ENCODE results near the gene RNF10.
"Not testable (repeated sequence)": the region's sequence is repeated elsewhere in the genome, so short reads cannot be mapped to it uniquely, and the experiment has no call there.

RNF10 gene

DNA sequence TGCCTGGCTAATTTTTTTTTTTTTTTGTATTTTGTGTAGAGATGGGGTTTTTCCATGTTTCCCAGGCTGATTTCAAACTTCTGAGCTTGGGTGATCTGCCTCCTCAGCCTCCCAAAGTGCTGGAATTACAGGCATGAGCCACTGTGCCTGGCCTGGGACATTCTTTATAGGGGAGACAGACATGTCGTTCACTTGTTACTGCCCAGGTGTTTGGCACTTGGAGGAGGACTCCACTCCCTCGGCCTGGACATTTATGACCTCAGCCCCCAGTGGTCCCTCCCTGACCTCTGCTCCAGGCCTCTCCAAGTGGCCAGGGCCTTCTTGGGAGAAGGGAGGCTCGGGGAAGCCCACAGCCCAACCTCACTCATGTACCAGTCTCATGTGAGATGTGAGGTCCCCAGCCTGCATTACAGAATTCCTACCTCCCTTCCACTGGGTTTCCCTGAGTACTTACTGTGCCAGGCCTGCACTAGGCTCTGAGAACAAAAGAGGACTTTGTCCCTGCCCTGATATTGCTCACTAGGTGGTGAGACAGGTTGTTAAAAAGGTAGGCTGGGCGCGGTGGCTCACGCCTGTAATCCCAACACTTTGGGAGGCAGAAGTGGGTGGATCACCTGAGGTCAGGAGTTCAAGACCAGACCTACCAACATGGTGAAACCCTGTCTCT is 56.7 kb downstream of the RNF10 start:
- no peaks in the 10 kb centered on the region for H3K36me3 ChIP-seq (ENCODE audit: control insufficient read depth, insufficient read depth, low read length)
- no peaks in the 10 kb centered on the region for H3K9me3 ChIP-seq (ENCODE audit: control insufficient read depth, low read length)
- H3K4me1 ChIP-seq (ENCODE audit: control insufficient read depth, insufficient read depth, low read length, poor library complexity, severe bottlenecking) = no peaks in the 10 kb centered on the region
- WGBS, 2 experiments (ENCODE audit: insufficient coverage in 2 of 2) = 90% methylated on average over 4 to 5 of the region's 6 CpGs
- H3K4me3 ChIP-seq (ENCODE audit: extremely low read depth, insufficient read depth, low read length, poor library complexity, severe bottlenecking) = no peak overlapping the region
- H3K27ac ChIP-seq (ENCODE audit: low read depth, low read length, severe bottlenecking) = no peak overlapping the region

DNA sequence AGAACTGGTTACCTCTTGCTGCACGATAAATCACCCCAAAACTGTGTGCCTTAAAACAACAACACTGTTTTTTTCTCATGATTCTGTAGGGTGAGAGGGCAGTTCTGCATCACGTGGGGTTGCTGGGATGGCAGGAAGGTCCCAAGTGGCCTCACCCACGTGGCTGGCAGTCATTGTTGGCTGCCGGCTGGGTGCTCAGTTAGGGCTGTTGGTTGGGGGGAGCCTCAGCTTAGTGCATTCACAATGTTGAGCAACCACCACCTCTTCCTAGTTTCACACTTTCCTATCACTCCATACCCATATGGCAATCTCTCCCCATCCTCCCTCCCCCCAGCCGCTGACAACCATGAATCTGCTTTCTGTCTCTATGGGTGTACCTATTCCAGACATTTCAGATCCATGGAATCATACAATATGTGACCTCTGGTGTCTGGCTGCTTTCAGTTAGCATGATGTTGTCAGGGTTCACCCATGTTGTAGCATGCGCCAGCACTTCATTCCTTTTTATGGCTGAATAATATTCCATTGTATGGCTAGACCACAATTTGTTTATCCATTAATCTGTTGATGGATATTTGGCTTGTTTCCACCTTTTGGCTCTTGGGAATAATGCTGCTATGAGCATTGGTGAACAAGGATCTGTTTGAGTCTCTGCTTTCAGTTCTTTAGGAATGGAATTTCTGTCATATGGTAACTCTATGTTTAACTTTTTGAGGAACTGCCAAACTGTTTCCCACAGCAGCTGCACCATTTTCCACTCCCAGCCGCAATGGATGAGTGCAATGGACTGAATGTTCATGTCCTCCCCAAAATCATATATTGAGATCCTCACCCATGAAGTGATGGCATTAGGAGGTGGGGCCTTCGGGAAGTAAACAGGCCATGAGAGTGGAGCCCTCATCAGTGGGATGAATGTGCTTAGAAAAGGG is 58.2 kb downstream of the RNF10 start:
- Histone ChIP-seq H3K4me1 (ENCODE audit: control insufficient read depth, insufficient read depth, low read length, poor library complexity, severe bottlenecking) (no peaks in the 10 kb centered on the region), H3K9me3 (ENCODE audit: control insufficient read depth, low read length) (no peaks in the 10 kb centered on the region), H3K36me3 (ENCODE audit: control insufficient read depth, insufficient read depth, low read length) (no peaks in the 10 kb centered on the region), H3K27ac (ENCODE audit: low read depth, low read length, severe bottlenecking) (no peak overlapping the region), H3K4me3 (ENCODE audit: extremely low read depth, insufficient read depth, low read length, poor library complexity, severe bottlenecking) (no peak overlapping the region)
- 90 to 94% methylated on average over 2 to 5 of the region's 8 CpGs for WGBS, 2 experiments (ENCODE audit: insufficient coverage in 2 of 2)

DNA sequence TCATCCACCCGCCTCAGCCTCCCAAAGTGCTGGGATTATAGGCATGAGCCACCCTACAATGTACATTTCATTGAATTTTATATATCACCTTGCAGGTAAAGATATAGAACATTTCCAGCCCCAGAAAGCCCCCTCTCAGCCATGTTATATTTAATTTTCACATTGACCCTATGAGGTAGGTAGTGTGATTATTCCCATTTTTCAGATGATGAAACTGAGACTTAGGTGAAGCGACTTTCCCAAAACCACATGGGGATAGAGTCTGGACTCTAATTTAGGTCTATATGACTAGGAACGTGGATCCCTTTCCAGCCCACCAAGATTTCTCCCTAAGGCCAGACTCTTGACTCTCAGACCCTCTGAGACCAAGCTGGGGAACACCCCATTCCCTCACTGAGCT is 62.7 kb downstream of the RNF10 start:
- H3K27ac ChIP-seq (ENCODE audit: low read depth, low read length, severe bottlenecking) = no peak overlapping the region
- WGBS, 2 experiments (ENCODE audit: insufficient coverage in 2 of 2) = 80 to 81% methylated on average over 1 to 2 of the region's 3 CpGs
- no peaks in the 10 kb centered on the region for H3K9me3 ChIP-seq (ENCODE audit: control insufficient read depth, low read length)
- no peaks in the 10 kb centered on the region for H3K36me3 ChIP-seq (ENCODE audit: control insufficient read depth, insufficient read depth, low read length)
- peaks cover 7% of the 10 kb centered on the region for H3K4me1 ChIP-seq (ENCODE audit: control insufficient read depth, insufficient read depth, low read length, poor library complexity, severe bottlenecking)
- H3K4me3 ChIP-seq (ENCODE audit: extremely low read depth, insufficient read depth, low read length, poor library complexity, severe bottlenecking) = no peak overlapping the region

DNA sequence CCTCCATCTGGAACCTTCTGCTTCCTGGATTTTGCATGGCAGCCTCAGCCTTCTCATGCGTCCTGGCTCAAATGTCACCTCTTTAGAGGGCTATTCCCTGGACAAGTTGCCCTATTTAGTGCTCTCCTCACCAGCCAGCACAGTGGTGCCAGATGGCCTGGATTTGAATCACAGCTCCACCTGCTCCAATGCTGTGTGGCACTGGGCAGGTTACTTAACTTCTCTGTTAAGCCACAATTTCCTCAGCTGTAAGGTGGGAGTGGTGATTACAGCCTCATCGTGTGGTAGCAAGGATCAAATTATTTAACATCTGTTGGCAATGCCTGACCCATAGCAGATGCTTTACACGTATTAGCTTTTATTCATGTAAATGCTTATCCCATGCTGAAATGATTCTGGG is 63.7 kb downstream of the RNF10 start:
- WGBS, 2 experiments (ENCODE audit: insufficient coverage in 2 of 2) = 73 to 93% methylated on average over 1 of the region's 3 CpGs

DNA sequence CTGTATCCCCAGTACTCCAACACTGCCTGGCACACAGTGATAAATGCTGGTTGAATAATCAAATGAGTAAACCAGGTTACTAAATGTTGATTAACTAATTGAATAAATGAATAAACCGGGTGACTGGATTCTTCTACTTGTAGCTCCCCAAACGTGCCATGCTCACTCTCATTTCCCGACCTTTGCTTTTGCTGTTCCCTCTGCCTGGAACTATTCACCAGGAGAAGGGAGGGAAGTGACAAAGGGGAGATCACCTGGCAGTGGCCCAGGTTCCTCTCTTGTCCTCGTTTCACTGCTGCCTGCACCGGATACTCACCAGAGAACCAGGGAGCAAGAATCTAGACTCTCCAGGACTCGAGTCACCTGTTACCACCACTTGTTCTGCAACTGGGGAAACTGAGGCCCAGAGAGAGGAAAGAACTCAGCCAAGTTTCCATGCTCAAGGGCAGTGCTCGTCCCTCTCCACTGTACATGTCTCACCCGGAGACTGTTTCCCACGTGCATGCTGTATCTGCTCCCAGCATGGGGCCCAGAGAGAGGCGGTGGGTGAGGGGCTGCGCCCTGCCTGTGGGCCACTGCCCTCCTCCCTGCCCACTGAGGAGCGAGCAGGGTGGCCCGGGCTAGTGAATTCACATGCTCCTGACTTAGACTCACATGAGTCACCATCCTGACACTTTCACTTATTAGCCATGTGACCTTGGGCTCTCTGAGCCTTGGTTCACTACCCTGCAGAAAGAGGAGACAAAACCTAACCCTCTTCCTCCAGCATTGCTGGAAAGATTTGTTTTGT is 64.7 kb downstream of the RNF10 start:
- Histone ChIP-seq H3K4me1 (ENCODE audit: control insufficient read depth, insufficient read depth, low read length, poor library complexity, severe bottlenecking) (peaks cover 7% of the 10 kb centered on the region), H3K4me3 (ENCODE audit: extremely low read depth, insufficient read depth, low read length, poor library complexity, severe bottlenecking) (no peak overlapping the region), H3K9me3 (ENCODE audit: control insufficient read depth, low read length) (no peaks in the 10 kb centered on the region), H3K36me3 (ENCODE audit: control insufficient read depth, insufficient read depth, low read length) (no peaks in the 10 kb centered on the region), H3K27ac (ENCODE audit: low read depth, low read length, severe bottlenecking) (no peak overlapping the region)
- 75% methylated on average over 11 of the region's 13 CpGs for WGBS, 2 experiments (ENCODE audit: insufficient coverage in 2 of 2)

More for the DNA sequence above, 63.7 kb downstream of the RNF10 start:
- Histone ChIP-seq H3K27ac (ENCODE audit: low read depth, low read length, severe bottlenecking) (no peak overlapping the region), H3K4me3 (ENCODE audit: extremely low read depth, insufficient read depth, low read length, poor library complexity, severe bottlenecking) (no peak overlapping the region), H3K9me3 (ENCODE audit: control insufficient read depth, low read length) (no peaks in the 10 kb centered on the region), H3K36me3 (ENCODE audit: control insufficient read depth, insufficient read depth, low read length) (no peaks in the 10 kb centered on the region), H3K4me1 (ENCODE audit: control insufficient read depth, insufficient read depth, low read length, poor library complexity, severe bottlenecking) (peaks cover 7% of the 10 kb centered on the region)

DNA sequence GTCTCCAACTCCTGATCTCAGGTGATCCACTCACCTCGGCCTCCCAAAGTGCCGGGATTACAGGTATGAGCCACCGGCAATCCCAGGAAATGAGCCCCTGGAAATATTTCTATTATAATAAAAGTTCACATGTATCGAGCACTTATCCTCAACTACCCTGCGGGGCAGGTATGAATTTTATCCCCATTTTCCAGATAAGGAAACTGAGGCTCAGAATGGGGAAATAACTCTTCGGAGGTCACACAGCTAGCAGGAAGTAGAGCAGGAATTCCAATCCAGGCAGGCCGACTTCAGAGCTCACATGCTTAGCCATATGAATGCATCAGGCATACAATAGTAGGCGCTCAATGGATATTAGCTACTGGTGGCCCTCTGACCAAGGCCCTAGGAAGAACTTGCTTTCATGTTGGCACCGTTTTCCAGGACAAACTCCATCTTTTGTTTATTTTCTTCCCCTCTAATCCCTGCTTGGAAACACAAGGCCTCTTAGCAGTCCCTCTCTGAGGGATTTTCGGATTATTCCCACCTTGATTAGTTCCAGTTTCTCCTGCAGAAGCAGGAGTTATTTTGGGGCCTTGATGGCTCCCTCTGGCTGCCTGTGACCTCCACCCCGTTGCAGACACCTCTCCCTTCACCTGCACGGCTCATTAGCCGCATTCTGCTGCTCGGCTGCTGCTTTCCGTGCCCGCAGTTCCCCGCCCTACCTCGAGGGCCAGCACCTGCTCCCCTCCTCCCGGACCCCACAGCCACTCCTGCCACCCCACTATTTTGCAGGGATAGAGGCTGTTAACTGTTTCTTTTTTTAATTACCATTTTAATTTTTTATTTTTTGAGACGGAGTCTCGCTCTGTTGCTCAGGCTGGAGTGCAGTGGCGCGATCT is 65.8 kb downstream of the RNF10 start:
- no peaks in the 10 kb centered on the region for H3K9me3 ChIP-seq (ENCODE audit: control insufficient read depth, low read length)
- H3K4me1 ChIP-seq (ENCODE audit: control insufficient read depth, insufficient read depth, low read length, poor library complexity, severe bottlenecking) = peaks cover 7% of the 10 kb centered on the region
- no peaks in the 10 kb centered on the region for H3K36me3 ChIP-seq (ENCODE audit: control insufficient read depth, insufficient read depth, low read length)
- H3K27ac ChIP-seq (ENCODE audit: low read depth, low read length, severe bottlenecking) = no peak overlapping the region
- no peak overlapping the region for H3K4me3 ChIP-seq (ENCODE audit: extremely low read depth, insufficient read depth, low read length, poor library complexity, severe bottlenecking)
- WGBS, 2 experiments (ENCODE audit: insufficient coverage in 2 of 2) = 76 to 79% methylated on average over 13 to 14 of the region's 23 CpGs

DNA sequence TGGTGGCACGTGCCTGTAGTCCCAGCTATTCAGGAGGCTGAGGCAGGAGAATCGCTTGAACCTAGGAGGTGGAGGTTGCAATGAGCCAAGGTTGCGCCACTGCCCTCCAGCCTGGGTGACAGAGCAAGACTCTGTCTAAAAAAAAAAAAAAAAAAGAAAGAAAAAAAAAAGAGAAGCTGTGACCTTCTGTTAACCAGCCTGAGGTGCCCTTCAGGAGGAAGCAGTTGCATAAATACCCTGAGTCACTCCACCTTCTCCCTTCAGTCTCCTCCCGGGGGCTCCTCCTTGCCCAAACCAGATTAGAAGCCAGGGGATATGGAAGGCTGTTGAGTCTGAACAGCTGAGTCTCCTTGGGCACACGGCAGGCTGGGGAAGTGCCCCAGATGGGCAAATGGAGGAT is 68.3 kb downstream of the RNF10 start:
- 53 to 100% methylated on average over 2 of the region's 5 CpGs for WGBS, 2 experiments (ENCODE audit: insufficient coverage in 2 of 2)
- not testable (repeated sequence) for H3K4me1 ChIP-seq (ENCODE audit: control insufficient read depth, insufficient read depth, low read length, poor library complexity, severe bottlenecking); H3K36me3 ChIP-seq (ENCODE audit: control insufficient read depth, insufficient read depth, low read length); H3K9me3 ChIP-seq (ENCODE audit: control insufficient read depth, low read length); H3K27ac ChIP-seq (ENCODE audit: low read depth, low read length, severe bottlenecking); H3K4me3 ChIP-seq (ENCODE audit: extremely low read depth, insufficient read depth, low read length, poor library complexity, severe bottlenecking)

DNA sequence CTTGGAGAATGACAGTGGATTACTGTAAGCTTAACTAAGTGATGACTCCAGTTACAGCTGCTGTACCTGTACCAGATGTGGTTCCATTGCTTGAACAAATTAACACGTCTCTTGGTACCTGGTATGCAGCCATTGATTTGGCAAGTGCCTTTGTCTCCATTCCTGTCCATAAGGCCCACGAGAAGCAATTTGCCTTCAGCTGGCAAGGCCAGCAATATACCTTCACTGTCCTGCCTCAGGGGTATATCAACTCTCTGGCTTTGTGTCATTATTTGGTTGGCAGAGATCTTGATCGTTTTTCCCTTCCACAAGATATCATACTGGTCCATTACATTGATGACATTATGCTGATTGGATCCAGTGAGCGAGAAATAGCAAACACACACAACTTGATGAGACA is 76.4 kb downstream of the RNF10 start:
- WGBS, 2 experiments (ENCODE audit: insufficient coverage in 2 of 2) = 70 to 82% methylated on average over 2 of the region's 4 CpGs
- Histone ChIP-seq H3K36me3 (ENCODE audit: control insufficient read depth, insufficient read depth, low read length) (no peaks in the 10 kb centered on the region), H3K9me3 (ENCODE audit: control insufficient read depth, low read length) (no peaks in the 10 kb centered on the region), H3K4me1 (ENCODE audit: control insufficient read depth, insufficient read depth, low read length, poor library complexity, severe bottlenecking) (no peaks in the 10 kb centered on the region), H3K4me3 (ENCODE audit: extremely low read depth, insufficient read depth, low read length, poor library complexity, severe bottlenecking) (no peak overlapping the region), H3K27ac (ENCODE audit: low read depth, low read length, severe bottlenecking) (no peak overlapping the region)

DNA sequence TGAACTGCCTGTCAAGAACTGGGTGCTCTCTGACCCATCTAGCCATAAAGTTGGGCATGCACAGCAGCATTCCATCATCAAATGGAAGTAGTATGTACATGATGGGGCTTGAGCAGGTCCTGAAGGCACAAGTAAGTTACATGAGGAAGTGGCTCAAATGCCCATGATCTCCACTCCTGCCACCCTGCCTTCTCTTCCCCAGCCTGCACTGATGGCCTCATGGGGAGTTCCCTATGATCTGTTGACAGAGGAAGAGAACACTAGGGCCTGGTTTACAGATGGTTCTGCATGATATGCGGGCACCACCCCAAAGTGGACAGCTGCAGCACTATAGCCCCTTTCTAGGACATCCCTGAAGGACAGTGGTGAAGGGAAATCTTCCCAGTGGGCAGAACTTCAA is 77.4 kb downstream of the RNF10 start:
- H3K27ac ChIP-seq (ENCODE audit: low read depth, low read length, severe bottlenecking); H3K9me3 ChIP-seq (ENCODE audit: control insufficient read depth, low read length); H3K4me3 ChIP-seq (ENCODE audit: extremely low read depth, insufficient read depth, low read length, poor library complexity, severe bottlenecking); H3K36me3 ChIP-seq (ENCODE audit: control insufficient read depth, insufficient read depth, low read length); H3K4me1 ChIP-seq (ENCODE audit: control insufficient read depth, insufficient read depth, low read length, poor library complexity, severe bottlenecking): not testable (repeated sequence)
- 100% methylated on average over 1 of the region's 1 CpG; no CpG with 5 or more reads in 1 of the 2 experiments for WGBS, 2 experiments (ENCODE audit: insufficient coverage in 2 of 2)

DNA sequence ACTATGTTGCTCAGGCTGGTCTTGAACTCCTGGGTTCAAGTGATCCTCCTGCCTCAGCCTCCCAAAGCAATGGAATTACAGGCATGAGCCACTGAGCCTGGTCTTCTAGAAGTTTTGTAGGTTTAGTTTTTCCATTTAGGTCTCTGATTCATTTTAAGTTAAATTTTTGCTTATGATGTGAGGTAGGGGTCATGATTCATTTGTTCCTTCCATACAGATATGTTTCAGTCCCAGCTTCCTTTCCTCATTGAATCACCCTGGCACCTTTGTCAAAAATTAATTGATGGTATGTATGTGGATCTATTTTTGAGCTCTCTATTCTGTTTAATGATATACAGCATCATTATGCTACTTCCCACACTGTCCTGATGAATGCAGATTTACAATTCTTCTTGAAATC is 80.7 kb downstream of the RNF10 start:
- Histone ChIP-seq H3K4me3 (ENCODE audit: extremely low read depth, insufficient read depth, low read length, poor library complexity, severe bottlenecking) (no peak overlapping the region), H3K4me1 (ENCODE audit: control insufficient read depth, insufficient read depth, low read length, poor library complexity, severe bottlenecking) (no peaks in the 10 kb centered on the region), H3K9me3 (ENCODE audit: control insufficient read depth, low read length) (no peaks in the 10 kb centered on the region), H3K36me3 (ENCODE audit: control insufficient read depth, insufficient read depth, low read length) (no peaks in the 10 kb centered on the region), H3K27ac (ENCODE audit: low read depth, low read length, severe bottlenecking) (no peak overlapping the region)

All from mesodermal cell (in vitro differentiated cells).